GM12878 (cell line): ENCODE results near the gene NRBP1. TPM values are rescaled to one million over a fixed set of nuclear protein-coding genes. Genes with fewer than 3 reads are reported as not detected.

Experiments
- BMI1 ChIP-seq: fragments of 450-650 bp; IDR thresholded peaks from 2 replicates; pipeline ENCODE4 v1.6.1; 2016; ENCODE audit warnings: mild to moderate bottlenecking, moderate library complexity, borderline replicate concordance
- EGR1 ChIP-seq, 2 experiments: IDR thresholded peaks; 1 replicate in 1 of 2; 2 replicates in 1 of 2; pipeline ENCODE4 v1.6.1; 2011 to 2012; ENCODE audit warnings: low read depth in 2 of 2, low read length in 2 of 2, borderline replicate concordance in 1 of 2, mild to moderate bottlenecking in 1 of 2, moderate library complexity in 1 of 2
- FOXK2 ChIP-seq: fragments of 450-650 bp; IDR thresholded peaks from 2 replicates; pipeline ENCODE4 v1.6.1; 2017; ENCODE audit warnings: mild to moderate bottlenecking, moderate library complexity
- HCFC1 ChIP-seq: fragments of 150-350 bp; IDR thresholded peaks from 2 replicates; pipeline ENCODE4 v1.6.1; 2014; ENCODE audit warnings: low read length
- HDAC6 ChIP-seq: fragments of 200-600 bp; sonication (generic); IDR thresholded peaks from one replicate; pipeline ENCODE4 v1.8.0; 2017; ENCODE audit warnings: antibody characterized with exemption; ENCODE audit not compliant: unreplicated experiment
- KDM1A ChIP-seq: fragments of 200-600 bp; sonication (generic); IDR thresholded peaks from 2 replicates; pipeline ENCODE4 v1.6.1; 2016; ENCODE audit warnings: borderline replicate concordance
- LARP7 ChIP-seq: fragments of 450-650 bp; IDR thresholded peaks from 2 replicates; pipeline ENCODE4 v1.6.1; 2017; ENCODE audit warnings: mild to moderate bottlenecking
- MEF2A ChIP-seq: IDR thresholded peaks from 2 replicates; pipeline ENCODE4 v1.6.1; 2011; ENCODE audit warnings: low read depth, mild to moderate bottlenecking, low read length, moderate library complexity; ENCODE audit not compliant: insufficient read depth
- NR2C1 ChIP-seq: fragments of 450-650 bp; IDR thresholded peaks from 2 replicates; pipeline ENCODE4 v1.6.1; 2017; ENCODE audit warnings: antibody characterized with exemption, mild to moderate bottlenecking, moderate library complexity
- POLR2AphosphoS2 ChIP-seq: IDR thresholded peaks from 2 replicates; pipeline ENCODE4 v1.6.1; 2011; ENCODE audit warnings: low read depth, mild to moderate bottlenecking, low read length, improper control_type of control experiment, moderate library complexity
- SP1 ChIP-seq: IDR thresholded peaks from one replicate; pipeline ENCODE4 v1.6.1; 2011; ENCODE audit warnings: low read depth, low read length
- SREBF2 ChIP-seq: IDR thresholded peaks from 2 replicates; pipeline ENCODE4 v1.6.1; 2012; ENCODE audit warnings: mild to moderate bottlenecking, low read length
- TAF1 ChIP-seq: IDR thresholded peaks from 2 replicates; pipeline ENCODE4 v1.6.1; 2011; ENCODE audit warnings: mild to moderate bottlenecking, low read depth, low read length, borderline replicate concordance
- YBX1 ChIP-seq: fragments of 450-650 bp; IDR thresholded peaks from 2 replicates; pipeline ENCODE4 v1.6.1; 2016; ENCODE audit warnings: antibody characterized with exemption
- polyA plus RNA-seq, 11 experiments: library from polyadenylated mRNA; depleted of rRNA in 4 of 11; unstranded in 6 of 11; stranded (reverse) in 5 of 11; fragments of >200 nt; fragmentation: Nextera tagmentation in 4 of 11; fragmentation: Illumina TruSeq in 1 of 11; extraction: Ambion mirVana in 4 of 11; extraction: Trizol in 1 of 11; gene quantifications; 1 replicate in 1 of 11; 2 replicates in 10 of 11; pipeline versions ENCODE4 v1.2.1 to v1.2.3, GENCODE V29; 2011 to 2016; ENCODE audit warnings: inconsistent platforms in 2 of 11, missing spikeins in 2 of 11, low read depth in 1 of 11
- total RNA-seq, 4 experiments: library from RNA; depleted of rRNA in 3 of 4; stranded (reverse); fragments of >200 nt in 3 of 4; fragmentation: Illumina TruSeq in 1 of 4; extraction: Trizol in 1 of 4; gene quantifications; 2 replicates each; pipeline versions ENCODE4 v1.2.1 to v1.2.3, GENCODE V29; 2013 to 2021
- TF ChIP-seq, protein P1 (sequence below): fragments of 450-650 bp; IDR thresholded peaks from 2 replicates; pipeline ENCODE4 v1.6.1; 2017; ENCODE audit warnings: antibody characterized with exemption, mild to moderate bottlenecking, moderate library complexity
- TF ChIP-seq, protein P2 (sequence below): IDR thresholded peaks from 2 replicates; pipeline ENCODE4 v1.6.1; 2012; ENCODE audit warnings: improper control_type of control experiment, low read depth, low read length; ENCODE audit not compliant: insufficient replicate concordance
- TF ChIP-seq, protein P3 (sequence below): IDR thresholded peaks from 2 replicates; pipeline ENCODE4 v1.6.1; 2011; ENCODE audit warnings: mild to moderate bottlenecking, low read depth, low read length, moderate library complexity; ENCODE audit not compliant: insufficient replicate concordance
- TF ChIP-seq, protein P4 (sequence below): fragments of 450-650 bp; IDR thresholded peaks from 2 replicates; pipeline ENCODE4 v1.6.1; 2016; ENCODE audit warnings: mild to moderate bottlenecking

The NRBP1 gene
- total and polyA plus RNA-seq, 10 of the 15 experiments (the other 5 are each of a cell fraction or from before 2014, with no cell fraction given), result 5.7 to 136 (median 66.1) TPM

DNA sequence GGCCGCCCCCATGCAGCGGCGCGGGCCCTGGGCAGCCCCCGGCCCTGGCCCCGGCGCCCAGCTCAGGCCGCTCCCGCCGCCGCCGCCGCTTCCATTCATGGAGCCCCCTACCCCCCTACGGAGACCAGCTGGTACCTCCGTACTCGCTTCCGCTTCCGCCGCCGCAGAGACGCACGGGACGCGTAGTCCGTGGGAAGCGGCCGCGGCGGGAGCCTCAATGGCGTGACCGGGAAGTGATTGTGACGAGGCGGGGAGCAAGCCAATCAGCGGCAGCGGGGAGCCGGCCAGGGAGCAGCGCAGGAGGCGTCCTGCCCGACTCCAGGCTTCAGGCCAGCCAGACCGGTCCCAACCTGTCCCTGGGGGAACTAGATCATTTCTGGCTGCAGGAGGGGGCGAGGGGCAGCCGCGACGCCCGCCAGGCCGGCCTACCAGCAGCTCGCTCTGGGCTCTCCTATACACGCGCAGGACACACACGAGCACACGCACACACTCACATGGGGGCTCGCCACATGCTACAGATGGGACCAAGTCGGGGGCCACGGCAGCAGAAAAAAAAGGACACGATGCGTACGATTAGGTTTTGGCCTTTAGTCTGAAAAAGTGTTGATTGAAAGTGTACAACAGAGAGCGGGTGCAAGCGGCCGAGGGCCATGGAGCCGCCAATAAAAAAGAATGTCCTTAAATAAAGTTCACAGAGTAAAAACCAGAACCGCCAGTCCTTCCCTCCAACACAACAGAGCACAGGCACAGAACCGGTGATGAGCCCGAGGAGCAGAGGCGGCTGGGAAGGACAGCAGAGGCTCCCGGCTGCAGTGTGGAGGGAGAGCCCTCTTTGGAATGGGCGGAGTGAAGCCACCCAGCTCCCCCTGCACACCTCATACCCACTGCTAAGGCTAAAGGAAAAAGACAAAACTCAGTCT, 47.5 kb upstream of the NRBP1 start, which contains the start of gene ZNF513 (continued):
- TF ChIP-seq, protein P1, sequence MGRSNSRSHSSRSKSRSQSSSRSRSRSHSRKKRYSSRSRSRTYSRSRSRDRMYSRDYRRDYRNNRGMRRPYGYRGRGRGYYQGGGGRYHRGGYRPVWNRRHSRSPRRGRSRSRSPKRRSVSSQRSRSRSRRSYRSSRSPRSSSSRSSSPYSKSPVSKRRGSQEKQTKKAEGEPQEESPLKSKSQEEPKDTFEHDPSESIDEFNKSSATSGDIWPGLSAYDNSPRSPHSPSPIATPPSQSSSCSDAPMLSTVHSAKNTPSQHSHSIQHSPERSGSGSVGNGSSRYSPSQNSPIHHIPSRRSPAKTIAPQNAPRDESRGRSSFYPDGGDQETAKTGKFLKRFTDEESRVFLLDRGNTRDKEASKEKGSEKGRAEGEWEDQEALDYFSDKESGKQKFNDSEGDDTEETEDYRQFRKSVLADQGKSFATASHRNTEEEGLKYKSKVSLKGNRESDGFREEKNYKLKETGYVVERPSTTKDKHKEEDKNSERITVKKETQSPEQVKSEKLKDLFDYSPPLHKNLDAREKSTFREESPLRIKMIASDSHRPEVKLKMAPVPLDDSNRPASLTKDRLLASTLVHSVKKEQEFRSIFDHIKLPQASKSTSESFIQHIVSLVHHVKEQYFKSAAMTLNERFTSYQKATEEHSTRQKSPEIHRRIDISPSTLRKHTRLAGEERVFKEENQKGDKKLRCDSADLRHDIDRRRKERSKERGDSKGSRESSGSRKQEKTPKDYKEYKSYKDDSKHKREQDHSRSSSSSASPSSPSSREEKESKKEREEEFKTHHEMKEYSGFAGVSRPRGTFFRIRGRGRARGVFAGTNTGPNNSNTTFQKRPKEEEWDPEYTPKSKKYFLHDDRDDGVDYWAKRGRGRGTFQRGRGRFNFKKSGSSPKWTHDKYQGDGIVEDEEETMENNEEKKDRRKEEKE, result peak; percentile 84
- TF ChIP-seq NR2C1 (peak; percentile 96), SREBF2 (peak; percentile 63; the same call in 1 of the 2 replicates), HDAC6 (no peak), SP1 (no peak), YBX1 (no peak), LARP7 (peak; percentile 85), KDM1A (no peak), FOXK2 (peak; percentile 81), EGR1 (IDR thresholded peaks at IDR 0.05; ENCODE audit: borderline replicate concordance in 1 of 2, low read depth in 2 of 2, low read length in 2 of 2) (peak; percentile 9 to 25; a peak in 1 of 3 replicates), TAF1 (peak; percentile 48; the same call in 1 of the 2 replicates), POLR2AphosphoS2 (peak; percentile 74; the same call in 1 of the 2 replicates), MEF2A (0 out of 2 replicates have a peak, but pooled peaks have one; percentile 14), HCFC1 (peak; percentile 86), BMI1 (no peak)
- TF ChIP-seq, protein P2, sequence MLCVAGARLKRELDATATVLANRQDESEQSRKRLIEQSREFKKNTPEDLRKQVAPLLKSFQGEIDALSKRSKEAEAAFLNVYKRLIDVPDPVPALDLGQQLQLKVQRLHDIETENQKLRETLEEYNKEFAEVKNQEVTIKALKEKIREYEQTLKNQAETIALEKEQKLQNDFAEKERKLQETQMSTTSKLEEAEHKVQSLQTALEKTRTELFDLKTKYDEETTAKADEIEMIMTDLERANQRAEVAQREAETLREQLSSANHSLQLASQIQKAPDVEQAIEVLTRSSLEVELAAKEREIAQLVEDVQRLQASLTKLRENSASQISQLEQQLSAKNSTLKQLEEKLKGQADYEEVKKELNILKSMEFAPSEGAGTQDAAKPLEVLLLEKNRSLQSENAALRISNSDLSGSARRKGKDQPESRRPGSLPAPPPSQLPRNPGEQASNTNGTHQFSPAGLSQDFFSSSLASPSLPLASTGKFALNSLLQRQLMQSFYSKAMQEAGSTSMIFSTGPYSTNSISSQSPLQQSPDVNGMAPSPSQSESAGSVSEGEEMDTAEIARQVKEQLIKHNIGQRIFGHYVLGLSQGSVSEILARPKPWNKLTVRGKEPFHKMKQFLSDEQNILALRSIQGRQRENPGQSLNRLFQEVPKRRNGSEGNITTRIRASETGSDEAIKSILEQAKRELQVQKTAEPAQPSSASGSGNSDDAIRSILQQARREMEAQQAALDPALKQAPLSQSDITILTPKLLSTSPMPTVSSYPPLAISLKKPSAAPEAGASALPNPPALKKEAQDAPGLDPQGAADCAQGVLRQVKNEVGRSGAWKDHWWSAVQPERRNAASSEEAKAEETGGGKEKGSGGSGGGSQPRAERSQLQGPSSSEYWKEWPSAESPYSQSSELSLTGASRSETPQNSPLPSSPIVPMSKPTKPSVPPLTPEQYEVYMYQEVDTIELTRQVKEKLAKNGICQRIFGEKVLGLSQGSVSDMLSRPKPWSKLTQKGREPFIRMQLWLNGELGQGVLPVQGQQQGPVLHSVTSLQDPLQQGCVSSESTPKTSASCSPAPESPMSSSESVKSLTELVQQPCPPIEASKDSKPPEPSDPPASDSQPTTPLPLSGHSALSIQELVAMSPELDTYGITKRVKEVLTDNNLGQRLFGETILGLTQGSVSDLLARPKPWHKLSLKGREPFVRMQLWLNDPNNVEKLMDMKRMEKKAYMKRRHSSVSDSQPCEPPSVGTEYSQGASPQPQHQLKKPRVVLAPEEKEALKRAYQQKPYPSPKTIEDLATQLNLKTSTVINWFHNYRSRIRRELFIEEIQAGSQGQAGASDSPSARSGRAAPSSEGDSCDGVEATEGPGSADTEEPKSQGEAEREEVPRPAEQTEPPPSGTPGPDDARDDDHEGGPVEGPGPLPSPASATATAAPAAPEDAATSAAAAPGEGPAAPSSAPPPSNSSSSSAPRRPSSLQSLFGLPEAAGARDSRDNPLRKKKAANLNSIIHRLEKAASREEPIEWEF, result no peak
- TF ChIP-seq, protein P3, sequence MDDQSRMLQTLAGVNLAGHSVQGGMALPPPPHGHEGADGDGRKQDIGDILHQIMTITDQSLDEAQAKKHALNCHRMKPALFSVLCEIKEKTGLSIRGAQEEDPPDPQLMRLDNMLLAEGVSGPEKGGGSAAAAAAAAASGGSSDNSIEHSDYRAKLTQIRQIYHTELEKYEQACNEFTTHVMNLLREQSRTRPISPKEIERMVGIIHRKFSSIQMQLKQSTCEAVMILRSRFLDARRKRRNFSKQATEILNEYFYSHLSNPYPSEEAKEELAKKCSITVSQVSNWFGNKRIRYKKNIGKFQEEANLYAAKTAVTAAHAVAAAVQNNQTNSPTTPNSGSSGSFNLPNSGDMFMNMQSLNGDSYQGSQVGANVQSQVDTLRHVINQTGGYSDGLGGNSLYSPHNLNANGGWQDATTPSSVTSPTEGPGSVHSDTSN, result peak; percentile 29
- TF ChIP-seq, protein P4, sequence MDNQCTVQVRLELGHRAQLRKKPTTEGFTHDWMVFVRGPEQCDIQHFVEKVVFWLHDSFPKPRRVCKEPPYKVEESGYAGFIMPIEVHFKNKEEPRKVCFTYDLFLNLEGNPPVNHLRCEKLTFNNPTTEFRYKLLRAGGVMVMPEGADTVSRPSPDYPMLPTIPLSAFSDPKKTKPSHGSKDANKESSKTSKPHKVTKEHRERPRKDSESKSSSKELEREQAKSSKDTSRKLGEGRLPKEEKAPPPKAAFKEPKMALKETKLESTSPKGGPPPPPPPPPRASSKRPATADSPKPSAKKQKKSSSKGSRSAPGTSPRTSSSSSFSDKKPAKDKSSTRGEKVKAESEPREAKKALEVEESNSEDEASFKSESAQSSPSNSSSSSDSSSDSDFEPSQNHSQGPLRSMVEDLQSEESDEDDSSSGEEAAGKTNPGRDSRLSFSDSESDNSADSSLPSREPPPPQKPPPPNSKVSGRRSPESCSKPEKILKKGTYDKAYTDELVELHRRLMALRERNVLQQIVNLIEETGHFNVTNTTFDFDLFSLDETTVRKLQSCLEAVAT, result peak; percentile 97
